ENCODE measurements around the gene SSX4B.
"Not testable (repeated sequence)": the region's sequence is repeated elsewhere in the genome, so short reads cannot be mapped to it uniquely, and the experiment has no call there.

The SSX4B gene

GRCh38 chrX:48411860-48412259 is at the start of gene SSX4B:
Gene SSX4B, minus strand, starts transcription at chrX:48411960. Its CDS starts 588 bp downstream, at chrX:48411372.
- not testable (repeated sequence) for TF ChIP-seq RAD21 (IDR thresholded peaks at IDR 0.05; ENCODE audit: low read depth); MAX (IDR thresholded peaks at IDR 0.05); REST (IDR thresholded peaks at IDR 0.05; ENCODE audit: low read depth)

- no peak for TF ChIP-seq EP300 (IDR thresholded peaks at IDR 0.05; ENCODE audit: borderline replicate concordance)
- no peak for TF ChIP-seq TCF12 (IDR thresholded peaks at IDR 0.05; ENCODE audit: low read depth)
- no peak for TF ChIP-seq TEAD4 (IDR thresholded peaks at IDR 0.05)
- no peak for TF ChIP-seq FOXM1 (IDR thresholded peaks at IDR 0.05; ENCODE audit: borderline replicate concordance, low read depth)
- no peak for TF ChIP-seq CEBPB (IDR thresholded peaks at IDR 0.05)
- TF ChIP-seq TAF1 (IDR thresholded peaks at IDR 0.05; ENCODE audit: low read depth), result no peak
- no peak for TF ChIP-seq EGR1 (IDR thresholded peaks at IDR 0.05)
- no peak for TF ChIP-seq YY1 (IDR thresholded peaks at IDR 0.05; ENCODE audit: low read depth)
- no peak for TF ChIP-seq USF1 (IDR thresholded peaks at IDR 0.05)
- no peak for TF ChIP-seq ZBTB7A (IDR thresholded peaks at IDR 0.05; ENCODE audit: low read depth)
- no peak for TF ChIP-seq NFIC (IDR thresholded peaks at IDR 0.05)
- TF ChIP-seq CREB1 (IDR thresholded peaks at IDR 0.05; ENCODE audit: low read depth), result no peak
- no peak for TF ChIP-seq RAD21 (IDR thresholded peaks at IDR 0.05; ENCODE audit: low read depth)
- no peak for TF ChIP-seq MAX (IDR thresholded peaks at IDR 0.05)
- no peak for TF ChIP-seq REST (IDR thresholded peaks at IDR 0.05; ENCODE audit: low read depth)
Observed at GRCh38 chrX:48460606-48461005, 48.8 kb upstream of the SSX4B start.

GRCh38 chrX:48460031-48460430 is 48.3 kb upstream of the SSX4B start:
- TF ChIP-seq CEBPB (IDR thresholded peaks at IDR 0.05), result no peak
- no peak for TF ChIP-seq YY1 (IDR thresholded peaks at IDR 0.05; ENCODE audit: low read depth)
- TF ChIP-seq CREB1 (IDR thresholded peaks at IDR 0.05; ENCODE audit: low read depth), result no peak
- no peak for TF ChIP-seq FOXM1 (IDR thresholded peaks at IDR 0.05; ENCODE audit: borderline replicate concordance, low read depth)
- no peak for TF ChIP-seq TAF1 (IDR thresholded peaks at IDR 0.05; ENCODE audit: low read depth)
- no peak for TF ChIP-seq MAX (IDR thresholded peaks at IDR 0.05)

GRCh38 chrX:48459483-48459882 is 47.7 kb upstream of the SSX4B start:
- TF ChIP-seq TAF1 (IDR thresholded peaks at IDR 0.05; ENCODE audit: low read depth) (no peak), USF1 (IDR thresholded peaks at IDR 0.05) (no peak), EP300 (IDR thresholded peaks at IDR 0.05; ENCODE audit: borderline replicate concordance) (no peak), MAX (IDR thresholded peaks at IDR 0.05) (no peak), TEAD4 (IDR thresholded peaks at IDR 0.05) (no peak), YY1 (IDR thresholded peaks at IDR 0.05; ENCODE audit: low read depth) (no peak), NFIC (IDR thresholded peaks at IDR 0.05) (no peak), REST (IDR thresholded peaks at IDR 0.05; ENCODE audit: low read depth) (no peak), FOXM1 (IDR thresholded peaks at IDR 0.05; ENCODE audit: borderline replicate concordance, low read depth) (no peak), EGR1 (IDR thresholded peaks at IDR 0.05) (no peak), CREB1 (IDR thresholded peaks at IDR 0.05; ENCODE audit: low read depth) (no peak), TCF12 (IDR thresholded peaks at IDR 0.05; ENCODE audit: low read depth) (no peak), CEBPB (IDR thresholded peaks at IDR 0.05) (no peak), RAD21 (IDR thresholded peaks at IDR 0.05; ENCODE audit: low read depth) (no peak), ZBTB7A (IDR thresholded peaks at IDR 0.05; ENCODE audit: low read depth) (no peak)
